Stomach (tissue), 4 donors: ENCODE data around the gene SIGLEC10.

Source experiments
- POLR2AphosphoS5 ChIP-seq, 3 donors: sonication (generic); formaldehyde crosslinking; IDR thresholded peaks; one replicate each; pipeline ENCODE4 v1.6.1; 2016; ENCODE audit warnings: antibody characterized with exemption in 3 of 3
- TF ChIP-seq, protein P1 (sequence below), 7 experiments: fragments of 450-650 bp in 4 of 7; fragments of 200-600 bp in 3 of 7; sonication (generic) in 3 of 7; IDR thresholded peaks; one replicate each; pipeline ENCODE4 v1.5.1; 2016 to 2019; ENCODE audit warnings: antibody characterized with exemption in 7 of 7, control low read depth in 2 of 7, mild to moderate bottlenecking in 1 of 7

DNA sequence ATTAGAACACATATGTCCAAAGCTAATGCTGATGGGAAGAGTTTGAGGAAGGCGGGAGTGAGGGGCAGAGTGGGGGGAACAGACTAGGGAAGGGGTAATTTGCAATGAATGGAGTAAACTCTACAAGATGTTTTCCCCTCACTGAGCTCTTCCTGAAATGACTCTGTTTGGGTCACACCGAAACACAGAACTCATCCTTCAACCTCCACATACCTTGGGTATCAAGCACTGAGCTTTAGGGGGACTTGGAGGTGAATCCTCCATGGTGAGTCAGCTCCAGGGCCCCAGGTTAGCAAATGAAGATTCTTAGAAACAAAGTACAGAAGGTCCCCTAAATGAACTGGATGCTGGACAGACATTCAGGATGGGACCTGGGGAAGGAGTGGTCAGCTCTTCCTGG, 1.3 kb upstream of the SIGLEC10 start:
- TF ChIP-seq, protein P1, sequence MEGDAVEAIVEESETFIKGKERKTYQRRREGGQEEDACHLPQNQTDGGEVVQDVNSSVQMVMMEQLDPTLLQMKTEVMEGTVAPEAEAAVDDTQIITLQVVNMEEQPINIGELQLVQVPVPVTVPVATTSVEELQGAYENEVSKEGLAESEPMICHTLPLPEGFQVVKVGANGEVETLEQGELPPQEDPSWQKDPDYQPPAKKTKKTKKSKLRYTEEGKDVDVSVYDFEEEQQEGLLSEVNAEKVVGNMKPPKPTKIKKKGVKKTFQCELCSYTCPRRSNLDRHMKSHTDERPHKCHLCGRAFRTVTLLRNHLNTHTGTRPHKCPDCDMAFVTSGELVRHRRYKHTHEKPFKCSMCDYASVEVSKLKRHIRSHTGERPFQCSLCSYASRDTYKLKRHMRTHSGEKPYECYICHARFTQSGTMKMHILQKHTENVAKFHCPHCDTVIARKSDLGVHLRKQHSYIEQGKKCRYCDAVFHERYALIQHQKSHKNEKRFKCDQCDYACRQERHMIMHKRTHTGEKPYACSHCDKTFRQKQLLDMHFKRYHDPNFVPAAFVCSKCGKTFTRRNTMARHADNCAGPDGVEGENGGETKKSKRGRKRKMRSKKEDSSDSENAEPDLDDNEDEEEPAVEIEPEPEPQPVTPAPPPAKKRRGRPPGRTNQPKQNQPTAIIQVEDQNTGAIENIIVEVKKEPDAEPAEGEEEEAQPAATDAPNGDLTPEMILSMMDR (IDR thresholded peaks at IDR 0.05), result no peak
- no peak for TF ChIP-seq POLR2AphosphoS5 (IDR thresholded peaks at IDR 0.05)
